ENCODE measurements around the gene SPEN. TPM values are rescaled to one million over a fixed set of nuclear protein-coding genes. Genes with fewer than 3 reads are reported as not detected.

SPEN gene
- total and polyA plus RNA-seq, 2 of the 13 experiments (the other 11 are each of a cell fraction or from before 2014, with no cell fraction given), result 4.8 to 14.0 TPM

- TF ChIP-seq ZNF512B (CRISPR knock-in tag; IDR thresholded peaks at IDR 0.05; ENCODE audit: borderline replicate concordance) (no peak), ZNF282 (IDR thresholded peaks at IDR 0.05; ENCODE audit: partially characterized antibody) (no peak), ZNF350 (CRISPR knock-in tag; IDR thresholded peaks at IDR 0.05; ENCODE audit: borderline replicate concordance, low read depth) (peak; percentile 69), ZNF335 (CRISPR knock-in tag; IDR thresholded peaks at IDR 0.05) (no peak), ZNF143 (CRISPR knock-in tag; IDR thresholded peaks at IDR 0.05) (no peak; the same call in 1 of the 2 replicates), NFIB (CRISPR knock-in tag; IDR thresholded peaks at IDR 0.05; ENCODE audit: borderline replicate concordance) (no peak), JUNB (CRISPR knock-in tag; IDR thresholded peaks at IDR 0.05; ENCODE audit: borderline replicate concordance) (peak; percentile 96), SKIL (CRISPR knock-in tag; IDR thresholded peaks at IDR 0.05; ENCODE audit: borderline replicate concordance) (peak; percentile 87), PAXIP1 (CRISPR knock-in tag; conservative IDR thresholded peaks at IDR 0.05) (peak; percentile 95), MIER2 (CRISPR knock-in tag; IDR thresholded peaks at IDR 0.05) (no peak), SMC3 (IDR thresholded peaks at IDR 0.05; ENCODE audit: low read length) (no peak), ATF1 (CRISPR knock-in tag; IDR thresholded peaks at IDR 0.05) (no peak), KDM3A (CRISPR knock-in tag; IDR thresholded peaks at IDR 0.05; ENCODE audit: low read depth) (no peak; the same call in 1 of the 2 replicates), ATRX (CRISPR knock-in tag; IDR thresholded peaks at IDR 0.05; ENCODE audit: borderline replicate concordance) (no peak), EP300 (IDR thresholded peaks at IDR 0.05; ENCODE audit: low read depth in 2 of 2, low read length in 2 of 2) (peak; percentile 71 to 78; a peak in 3 of 4 replicates), EP300 (CRISPR knock-in tag; IDR thresholded peaks at IDR 0.05; ENCODE audit: borderline replicate concordance) (peak; percentile 76), RBFOX2 (IDR thresholded peaks at IDR 0.05; ENCODE audit: low read depth, low read length) (peak; percentile 29; the same call in 1 of the 2 replicates), ZNF784 (CRISPR knock-in tag; IDR thresholded peaks at IDR 0.05; ENCODE audit: borderline replicate concordance) (0 out of 2 replicates have a peak, but pooled peaks have one; percentile 24)
These were observed 47.3 kb upstream of the SPEN start (continued) for GRCh38 chr1:15799928-15800835.
